AG20443 (cell line): ENCODE data around the gene ACAP3.

Experiments used
- DNase-seq: peaks from one replicate; pipeline ENCODE4 v3.0.0; 2012; ENCODE audit warnings: low spot score, mixed read lengths

Gene ACAP3

DNA sequence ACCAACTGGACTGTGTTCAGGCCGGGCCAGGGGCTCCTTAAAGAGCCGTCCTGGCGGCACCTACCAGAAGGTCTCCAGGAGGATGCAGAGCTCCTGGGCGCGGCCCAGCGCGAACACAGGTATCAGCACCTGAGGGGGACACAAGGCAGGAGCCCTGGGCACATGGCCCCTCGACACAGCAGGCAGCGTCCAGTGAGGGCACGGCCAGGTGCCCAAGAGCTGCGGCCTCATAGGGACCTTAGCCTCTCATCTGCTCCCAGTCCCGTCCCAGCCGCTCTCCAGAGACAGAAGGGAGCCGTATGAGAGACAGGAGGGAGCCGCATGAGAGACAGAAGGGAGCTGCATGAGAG lies 6.5 kb upstream of the ACAP3 start:
- no peak for DNase-seq

DNA sequence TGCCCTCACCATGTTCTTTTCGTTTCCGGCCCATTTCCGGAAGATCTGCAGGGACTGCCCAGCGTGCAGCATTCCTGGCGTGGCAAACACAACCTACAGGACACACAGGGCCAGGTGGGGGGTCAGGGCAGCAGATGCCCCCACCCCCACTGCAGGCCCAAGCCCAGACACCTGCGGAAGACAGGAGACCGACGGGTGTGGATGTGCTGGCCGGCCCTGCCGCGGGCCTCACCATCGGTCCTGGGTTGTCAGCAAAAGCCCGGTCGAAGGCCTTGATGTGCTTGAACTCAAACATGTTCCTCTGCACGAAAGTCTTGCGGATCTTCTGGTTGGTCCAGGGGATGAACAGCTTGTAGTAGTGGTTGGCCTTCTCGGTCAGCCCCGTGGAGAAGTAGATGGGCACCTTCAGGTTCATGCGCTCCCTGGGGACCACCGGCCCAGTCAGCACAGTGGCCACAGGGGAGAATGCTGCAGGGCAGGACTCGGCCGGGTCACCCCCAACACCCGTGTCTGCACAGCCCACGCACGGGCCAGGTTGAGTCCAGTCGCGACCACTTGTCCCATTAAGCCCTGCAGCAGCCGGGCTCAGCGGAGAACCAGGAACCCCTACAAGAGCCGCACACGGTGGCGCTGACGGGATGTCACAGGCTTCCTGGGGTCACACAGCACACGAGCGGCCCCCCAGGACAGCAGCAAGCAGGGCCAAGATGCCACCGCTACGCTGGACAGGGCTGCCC lies 5.9 kb upstream of the ACAP3 start:
- no peak for DNase-seq

DNA sequence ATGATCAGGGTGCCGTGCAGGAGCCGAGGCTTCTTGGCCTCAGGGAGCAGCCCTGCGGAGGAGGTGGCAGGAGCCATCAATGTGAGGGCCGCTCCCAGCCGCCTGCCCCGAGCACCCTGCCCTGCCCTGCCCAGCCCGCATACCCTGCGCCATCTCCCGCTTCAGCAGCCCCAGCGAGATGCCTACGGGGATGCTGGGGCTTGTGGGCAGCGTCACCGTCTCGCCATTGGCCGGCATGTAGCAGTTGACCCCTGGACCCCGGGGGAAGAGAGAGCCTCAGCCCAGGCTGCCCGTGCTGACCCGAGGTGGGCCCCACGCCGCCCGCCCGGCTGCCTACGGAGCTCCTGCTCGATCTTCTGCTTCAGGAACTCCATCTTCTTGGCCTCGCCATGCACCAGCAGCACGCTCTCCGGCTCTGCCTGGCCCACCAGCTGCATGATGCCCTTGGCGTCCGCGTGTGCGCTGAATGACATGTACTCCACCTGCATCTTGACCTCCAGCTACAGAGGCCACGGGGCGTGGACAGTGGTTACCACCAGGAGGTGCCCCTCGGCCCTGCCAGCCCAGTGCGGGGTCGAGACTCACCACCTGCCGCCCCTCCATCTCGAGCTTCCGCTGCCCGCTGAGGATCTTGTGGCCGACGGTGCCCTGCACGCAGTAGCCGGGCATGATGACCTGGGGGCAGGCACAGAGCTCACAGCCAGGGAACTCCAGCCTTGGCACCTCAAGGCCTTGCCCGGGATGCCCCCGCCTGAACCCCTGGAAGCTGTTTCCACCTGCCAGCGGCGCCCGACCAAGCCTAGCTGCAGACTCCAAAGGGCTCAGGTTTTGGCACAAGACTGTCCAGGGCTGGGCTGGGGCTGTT lies 5.0 kb upstream of the ACAP3 start:
- DNase-seq: no peak

DNA sequence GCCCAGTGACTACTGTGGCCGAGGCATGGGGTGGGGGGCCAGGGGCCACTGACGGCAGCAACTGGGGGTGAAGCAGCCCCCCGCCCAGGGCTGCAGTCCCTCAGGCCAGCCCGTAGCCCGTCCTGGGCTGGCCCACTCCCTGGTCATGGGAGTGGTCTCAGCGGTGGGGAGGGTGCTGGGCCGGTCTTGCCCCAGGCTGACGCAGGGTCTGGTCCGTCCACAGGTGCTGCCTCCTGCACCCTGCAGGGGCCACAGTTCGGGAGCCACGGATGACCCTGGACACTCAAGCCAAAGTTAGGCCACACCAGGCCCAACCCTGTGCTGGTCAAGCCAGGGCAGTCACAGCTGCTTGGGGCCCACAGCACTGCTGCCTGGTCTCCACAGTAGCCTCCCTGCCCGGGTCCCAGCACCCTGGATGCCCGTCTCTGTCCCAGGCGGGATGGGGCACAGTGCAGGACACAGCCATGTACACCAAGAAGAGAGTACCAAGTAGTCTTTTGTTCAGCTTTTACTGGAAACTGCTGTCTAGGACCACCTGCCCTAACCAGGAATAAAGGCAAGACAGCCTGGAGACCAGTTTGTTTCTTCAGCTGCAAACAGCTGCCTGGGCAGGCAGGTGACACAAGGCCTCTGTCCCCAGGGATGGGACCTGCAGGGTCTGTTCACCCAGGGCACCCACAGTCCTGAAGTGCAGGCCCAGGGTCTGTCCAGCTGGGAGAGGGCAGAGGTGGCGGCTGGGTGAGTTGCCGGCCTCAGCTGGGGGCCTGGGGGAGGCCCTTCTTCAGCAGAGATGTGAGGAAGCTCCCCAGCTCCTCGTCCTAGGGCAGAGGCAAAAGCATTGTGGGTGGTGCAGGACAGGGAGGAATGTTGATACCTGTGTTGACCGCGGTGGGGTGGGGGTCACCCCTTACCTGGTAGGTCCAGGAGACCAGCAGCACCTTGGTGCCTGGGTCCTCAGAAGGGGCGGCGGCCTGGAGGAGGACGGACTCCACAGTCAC lies 3.7 kb upstream of the ACAP3 start:
- no peak for DNase-seq

DNA sequence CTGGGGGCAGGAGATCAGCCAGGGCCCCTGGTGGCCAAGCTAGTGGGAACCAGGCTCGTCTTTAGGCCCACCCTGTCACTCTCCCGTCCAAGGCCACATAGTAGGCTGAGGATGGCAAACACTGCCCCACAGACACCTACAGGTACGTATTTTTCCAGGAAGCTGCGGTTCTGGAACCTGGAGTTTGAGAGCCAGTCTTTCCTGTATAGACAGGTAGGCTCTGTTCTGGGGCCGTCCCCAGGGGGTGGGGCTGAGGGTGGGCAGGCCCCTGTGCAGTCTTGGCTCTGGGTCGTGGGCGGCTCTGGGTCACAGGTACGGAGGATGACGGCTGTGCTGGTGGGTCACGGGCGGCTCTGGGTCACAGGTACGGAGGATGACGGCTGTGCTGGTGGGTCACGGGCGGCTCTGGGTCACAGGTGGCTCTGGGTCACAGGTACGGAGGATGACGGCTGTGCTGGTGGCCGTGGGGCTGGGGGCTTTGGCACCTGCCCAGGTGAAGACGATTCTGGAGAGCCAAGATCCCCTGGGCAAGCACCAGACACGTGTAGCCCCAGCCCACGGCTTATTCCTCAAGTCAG lies 2.8 kb upstream of the ACAP3 start:
- no peak for DNase-seq

DNA sequence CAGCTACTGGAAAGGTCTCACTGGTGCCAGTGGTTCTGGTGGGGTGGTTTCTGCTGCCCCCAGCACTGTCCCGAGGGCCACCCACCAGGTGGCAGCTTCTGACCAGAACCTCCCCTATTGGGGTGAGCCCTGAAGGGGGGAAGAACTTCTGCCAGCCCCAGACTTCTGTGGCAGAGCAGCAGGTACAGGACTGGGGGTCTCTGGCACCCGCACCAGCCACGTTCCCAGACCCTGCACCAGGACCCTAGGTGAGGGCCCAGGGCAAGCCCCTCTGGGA lies 2.3 kb upstream of the ACAP3 start:
- no peak for DNase-seq

DNA sequence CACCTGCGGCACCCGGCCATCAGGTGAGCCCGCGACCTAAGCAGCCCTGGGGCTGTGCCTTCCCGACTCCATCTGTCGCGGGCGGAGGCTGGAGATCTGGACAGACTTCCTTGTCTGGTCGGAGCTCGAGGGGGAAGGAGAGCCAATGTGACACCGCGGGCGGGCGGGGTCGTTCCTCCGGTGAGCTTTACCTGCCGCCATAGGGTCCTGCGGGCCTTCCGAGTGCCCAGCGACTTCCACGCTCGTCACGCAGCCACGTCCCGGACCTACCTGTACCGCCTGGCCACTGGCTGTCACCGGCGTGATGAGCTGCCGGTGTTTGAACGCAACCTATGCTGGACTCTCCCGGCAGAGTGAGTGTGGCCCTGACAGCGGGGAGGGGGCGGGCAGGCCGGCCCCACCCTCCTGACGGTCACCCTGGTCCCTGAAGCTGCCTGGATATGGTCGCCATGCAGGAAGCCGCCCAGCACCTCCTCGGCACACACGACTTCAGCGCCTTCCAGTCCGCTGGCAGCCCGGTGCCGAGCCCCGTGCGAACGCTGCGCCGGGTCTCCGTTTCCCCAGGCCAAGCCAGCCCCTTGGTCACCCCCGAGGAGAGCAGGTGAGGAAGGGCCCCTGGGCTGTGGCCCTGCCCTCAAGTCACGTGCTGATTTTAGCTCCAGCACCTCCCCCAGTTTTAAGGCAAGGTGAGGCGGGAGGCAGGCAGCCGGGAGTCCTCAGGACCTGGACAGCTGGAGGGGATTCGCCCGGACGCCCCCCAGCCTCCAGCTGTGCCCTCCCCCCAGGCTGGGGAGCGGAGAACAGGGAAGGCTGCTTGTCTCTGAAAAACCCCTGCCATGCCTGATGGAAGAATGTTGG lies 1.8 kb upstream of the ACAP3 start:
- no peak for DNase-seq

DNA sequence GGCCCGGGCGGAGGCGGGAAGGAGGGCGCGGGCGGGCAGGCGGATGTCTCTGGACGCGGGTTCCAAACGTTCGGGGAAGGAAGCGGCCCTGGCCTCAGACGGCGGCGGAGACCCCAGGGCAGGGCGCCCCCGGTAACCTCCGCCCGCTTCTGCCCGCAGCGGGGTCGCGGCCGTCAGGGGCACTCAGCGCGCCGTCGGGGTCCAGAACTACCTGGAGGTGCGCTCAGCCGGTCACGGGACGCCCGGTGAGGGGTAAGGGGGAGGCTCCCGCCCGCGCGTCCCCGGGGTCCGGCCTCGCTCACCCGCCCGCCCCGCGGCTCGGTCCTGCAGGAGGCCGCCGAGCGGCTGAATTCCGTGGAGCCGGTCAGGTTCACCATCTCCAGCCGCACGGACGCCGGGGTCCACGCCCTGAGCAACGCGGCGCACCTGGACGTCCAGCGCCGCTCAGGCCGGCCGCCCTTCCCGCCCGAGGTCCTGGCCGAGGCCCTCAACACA lies 1.1 kb upstream of the ACAP3 start:
- DNase-seq: no peak

DNA sequence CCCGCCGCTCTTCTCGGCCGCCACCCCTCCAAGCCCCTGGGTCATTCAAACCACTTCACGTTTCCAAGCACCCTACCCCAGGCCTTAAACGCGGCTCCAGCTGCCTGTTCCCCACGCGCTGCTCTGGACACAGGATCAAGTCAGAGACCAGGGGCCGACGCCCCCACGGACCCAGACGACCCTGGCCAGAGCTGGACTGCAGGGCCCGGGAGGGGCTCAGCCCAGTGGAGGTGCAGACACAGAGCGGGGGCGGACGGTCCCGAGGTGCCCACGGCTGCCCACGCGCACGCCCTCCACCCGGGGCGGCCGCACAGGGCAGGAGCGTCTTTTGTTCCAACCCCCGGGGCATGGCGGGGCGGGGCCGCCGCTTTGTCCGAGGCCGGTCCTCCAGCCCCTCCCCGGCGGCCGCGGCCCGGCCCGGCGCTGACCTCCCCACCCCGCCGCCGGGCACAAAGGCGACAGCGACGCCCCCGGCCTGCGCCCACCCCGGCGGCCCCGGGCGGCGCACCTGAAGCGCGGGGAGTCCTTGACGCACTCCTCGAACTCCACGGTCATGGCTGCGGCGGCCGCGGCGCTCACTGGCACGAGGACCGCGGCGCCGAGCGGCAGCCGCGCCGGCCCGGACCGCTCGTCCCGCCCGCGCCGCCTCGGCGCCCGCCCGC lies 338 bp downstream of the ACAP3 start:
- no peak for DNase-seq

DNA sequence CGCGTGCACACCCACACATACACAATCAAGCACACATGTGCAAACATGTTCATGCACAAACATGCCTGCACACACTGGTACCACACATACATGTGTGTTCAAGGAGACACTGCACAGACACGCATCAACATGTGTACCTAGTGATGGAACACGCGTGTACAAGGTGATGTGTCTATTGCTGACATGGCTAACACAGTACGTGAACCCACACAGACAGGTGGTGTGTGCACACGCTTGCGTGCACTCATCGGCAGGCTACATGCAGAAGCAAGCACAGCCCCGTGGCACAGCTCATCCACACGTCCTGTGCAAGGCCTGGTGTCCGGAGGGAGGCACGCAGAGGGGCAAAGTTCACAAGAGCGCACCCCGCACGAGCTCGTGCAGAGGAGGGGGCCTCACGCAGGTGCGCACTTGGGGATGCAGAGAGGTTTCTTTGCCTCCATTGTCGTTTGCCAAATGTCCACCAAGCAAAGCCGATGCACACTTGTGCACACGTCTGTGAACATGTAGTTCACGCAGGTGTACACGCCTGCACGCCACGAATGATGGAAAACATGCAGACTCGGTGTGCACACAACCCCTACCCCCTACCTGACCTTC lies 969 bp downstream of the ACAP3 start:
- DNase-seq: no peak

DNA sequence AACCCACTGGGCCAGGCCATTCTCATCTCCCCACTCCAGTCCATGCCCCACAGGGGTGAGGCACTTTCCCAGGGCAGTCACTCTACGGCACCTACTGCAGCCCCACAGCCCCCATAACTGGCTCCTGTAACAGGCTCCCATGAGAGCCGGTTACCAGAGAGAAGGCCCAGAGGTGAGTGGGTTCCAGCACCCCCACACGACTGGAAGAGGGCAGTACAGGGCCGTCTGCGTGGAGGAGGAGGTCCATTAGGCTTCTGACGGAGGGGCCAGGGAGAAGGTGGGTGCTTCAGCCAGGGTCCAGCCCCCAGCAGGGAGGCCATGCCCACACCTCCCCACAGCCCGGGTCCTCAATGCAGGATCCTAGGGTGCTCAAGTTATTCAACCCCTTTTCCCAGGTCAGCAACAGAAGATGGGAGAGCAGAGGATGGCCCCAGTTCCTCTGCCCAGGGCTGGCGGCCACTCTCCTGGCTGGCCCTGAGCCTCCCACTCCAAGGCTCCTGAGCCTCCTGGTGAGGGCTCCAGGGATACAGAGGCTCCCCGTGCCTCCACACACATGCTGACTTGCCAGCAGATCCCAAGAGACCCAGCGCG lies 1.6 kb downstream of the ACAP3 start:
- DNase-seq: no peak

DNA sequence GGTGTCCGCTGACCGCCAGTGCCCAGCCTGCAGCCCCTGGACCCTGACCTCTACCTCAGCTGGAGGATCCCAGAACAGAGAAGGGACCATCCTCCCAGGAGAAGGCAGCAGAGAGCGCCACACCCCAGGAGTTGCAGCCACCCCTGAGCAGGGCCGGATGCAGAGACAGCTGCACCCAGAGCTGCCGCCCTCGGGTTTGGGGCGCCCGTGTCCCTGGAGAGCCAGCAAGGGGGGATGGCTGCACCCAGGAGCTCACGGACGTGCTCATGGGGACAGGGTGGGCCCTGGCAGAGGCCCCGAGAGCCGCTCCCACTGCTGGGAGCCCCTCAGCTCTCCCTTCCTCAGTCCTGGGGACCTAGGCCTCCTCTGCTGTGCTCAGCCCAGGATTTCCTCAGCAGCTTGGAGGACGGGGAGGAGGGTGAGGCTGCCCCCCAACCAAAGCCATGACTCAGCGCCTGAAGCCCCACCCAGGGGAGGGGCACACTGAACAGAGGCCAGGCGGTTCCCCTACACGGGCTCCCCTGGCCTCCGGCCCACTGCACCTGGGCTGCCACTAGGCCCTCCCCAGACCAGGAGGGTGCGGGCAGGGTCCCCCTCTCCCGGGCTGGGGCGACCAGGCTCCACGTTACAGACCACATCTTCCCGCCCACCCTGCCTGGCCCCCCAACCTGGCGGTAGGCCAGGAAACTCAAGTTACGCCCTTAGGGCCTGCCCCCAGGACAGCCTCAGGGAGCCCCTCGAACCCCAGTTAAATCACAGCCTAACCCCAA lies 2.2 kb downstream of the ACAP3 start:
- DNase-seq: peak; percentile 81

DNA sequence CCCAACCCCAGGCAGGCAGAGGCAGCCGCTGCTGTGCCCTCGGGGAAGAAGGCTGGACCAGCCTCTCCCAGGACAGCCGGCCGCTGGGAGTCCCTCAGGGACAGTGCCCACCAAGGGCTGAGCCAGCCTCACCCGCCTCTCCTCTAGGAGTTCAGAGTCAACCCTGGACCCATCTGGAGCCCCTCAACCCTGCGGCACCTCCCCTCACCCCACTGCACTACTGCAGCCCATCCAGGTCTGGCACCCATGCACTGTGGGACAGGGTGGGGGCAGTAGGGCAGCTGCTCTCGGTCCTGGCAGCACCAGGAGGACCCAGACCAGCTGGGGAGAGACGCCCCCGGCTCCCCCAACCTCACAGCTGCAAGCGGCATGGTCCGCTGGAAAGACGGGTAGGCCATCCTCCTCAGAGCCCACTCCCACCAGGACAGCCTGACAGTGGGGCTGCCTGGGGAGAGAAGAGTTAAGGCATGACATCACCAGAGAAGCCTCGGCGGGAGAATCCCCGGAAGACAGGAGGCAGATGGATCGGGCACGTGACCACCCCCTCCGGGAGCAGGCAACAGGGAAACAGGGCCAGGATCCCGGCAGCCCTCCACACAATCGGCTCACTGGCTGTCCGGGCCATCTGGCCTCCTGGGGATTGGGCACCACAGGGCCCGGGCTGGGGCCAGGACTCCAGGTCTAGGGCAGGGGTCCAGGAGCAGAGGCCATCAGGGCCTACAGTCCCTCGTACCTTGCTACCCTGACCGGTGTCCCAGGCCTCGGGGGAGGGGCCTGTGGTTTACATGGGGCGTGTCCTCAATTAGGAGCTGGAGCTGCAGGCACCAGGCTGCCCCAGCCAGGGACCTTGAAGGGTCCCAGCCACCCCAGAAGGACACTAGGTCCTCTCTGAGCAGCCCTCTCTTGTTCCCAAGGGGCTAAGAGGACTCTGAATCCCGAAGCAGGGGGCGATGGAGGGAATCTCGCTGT lies 3.1 kb downstream of the ACAP3 start:
- peak; percentile 75 for DNase-seq

DNA sequence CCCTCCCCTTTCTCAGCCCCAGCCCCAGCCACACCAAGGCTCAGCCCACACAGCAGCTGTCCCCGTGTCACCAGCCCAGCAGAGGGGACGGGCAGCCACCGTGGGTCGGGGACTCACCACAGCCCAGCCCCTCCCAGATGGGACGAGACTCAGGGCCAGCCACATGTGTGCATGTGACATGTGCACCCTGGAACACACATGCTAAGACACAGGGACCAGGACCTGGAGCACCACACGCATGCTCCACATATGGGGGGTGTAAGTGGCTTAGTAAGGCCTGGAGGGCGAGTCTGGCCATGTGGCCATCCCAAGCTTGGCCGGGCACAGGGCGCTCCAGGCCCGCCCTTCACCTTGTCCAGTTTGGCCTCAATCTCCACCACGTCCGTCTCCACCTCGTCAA lies 4.0 kb downstream of the ACAP3 start:
- DNase-seq: no peak

DNA sequence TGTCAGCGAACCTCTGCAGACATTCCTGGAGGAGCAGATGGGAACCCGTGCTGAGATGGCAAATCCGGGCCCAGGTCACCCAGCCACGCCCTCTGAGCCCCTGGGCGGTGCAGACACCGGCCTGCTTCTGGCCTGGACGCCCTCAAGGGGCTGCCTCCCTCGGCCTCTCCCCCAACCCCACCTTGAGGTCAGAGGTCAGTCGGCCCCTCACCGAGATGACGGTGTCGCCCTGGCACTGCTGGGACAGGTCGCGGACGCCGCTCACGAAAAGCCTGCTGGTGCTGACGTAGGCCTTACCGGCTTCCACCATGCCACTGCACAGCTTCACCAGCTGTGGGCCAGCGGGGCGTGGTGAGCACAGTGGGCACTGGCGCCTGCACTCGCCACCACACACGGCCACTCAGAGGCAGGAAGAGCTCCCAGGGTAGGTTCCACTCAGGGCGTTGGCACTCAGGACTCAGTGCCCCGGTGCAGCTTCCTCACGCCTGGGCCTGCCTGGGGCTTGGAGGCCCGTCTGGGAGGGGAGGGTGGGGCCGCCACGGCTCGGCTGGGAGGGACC lies 4.7 kb downstream of the ACAP3 start:
- DNase-seq: no peak

DNA sequence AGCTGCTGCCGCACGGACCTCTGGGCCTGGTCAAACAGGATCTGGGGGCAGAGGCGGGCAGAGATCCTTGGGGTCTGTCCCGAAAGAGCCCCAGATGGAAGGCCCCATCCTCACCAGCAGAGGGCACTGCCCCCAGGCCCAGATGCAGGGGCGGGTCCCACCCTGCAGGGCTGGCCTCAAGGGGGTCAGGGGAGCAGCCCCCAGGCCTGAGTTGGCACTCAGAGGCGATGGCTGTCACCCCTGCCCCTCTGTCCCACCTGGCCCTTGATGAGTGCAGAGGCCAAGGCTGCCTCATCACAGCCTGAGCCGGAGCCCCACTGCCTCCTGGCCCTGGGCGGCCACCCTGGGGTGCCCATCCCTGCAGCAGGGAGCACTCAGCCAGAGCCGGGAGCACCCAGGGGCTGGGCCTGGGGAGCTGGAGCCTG lies 5.7 kb downstream of the ACAP3 start:
- no peak for DNase-seq

DNA sequence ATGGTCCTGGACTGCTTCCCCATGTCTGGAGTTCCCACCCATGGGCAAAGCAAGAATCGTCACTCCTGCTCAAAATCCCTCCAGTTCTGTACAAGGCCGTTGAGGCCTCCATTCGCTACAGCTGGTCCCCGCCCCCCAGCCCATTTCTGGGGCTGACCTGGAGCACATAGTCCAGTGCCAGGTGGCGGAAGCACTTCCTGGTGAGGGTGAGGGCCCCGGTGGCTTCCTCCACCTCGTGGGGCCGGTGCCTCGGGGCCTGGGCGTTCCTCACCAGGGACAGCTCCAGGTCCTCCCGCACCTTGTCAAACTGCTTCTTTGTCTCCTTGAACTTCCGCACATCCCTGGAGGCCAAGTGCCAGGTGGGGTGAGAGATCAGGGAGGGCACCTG lies 7.4 kb downstream of the ACAP3 start:
- no peak for DNase-seq
